HepG2 (cell line): ENCODE measurements around the gene GALNTL6. TPM values are rescaled to one million over a fixed set of nuclear protein-coding genes. Genes with fewer than 3 reads are reported as not detected.
"Not testable (repeated sequence)": the region's sequence is repeated elsewhere in the genome, so short reads cannot be mapped to it uniquely, and the experiment has no call there.

Experiments
- ATAC-seq: fragments of 200-7000 bp; cut with Tn5 transposase; 3 replicates; pipeline ENCODE4 v1.9.1; 2020; ENCODE audit warnings: mild to moderate bottlenecking, moderate library complexity
- BruUV-seq: library from RNA; stranded (reverse); fragments of 400-500 nt; replicated peaks from 2 replicates; lab custom pipeline; 2021; lab: Mats Ljungman, UMichigan
- CTCF ChIA-PET: fragments of 300-600 bp; formaldehyde crosslinking; extraction: SDS; loops from one replicate; lab custom pipeline; 2021; ENCODE audit warnings: low total read pairs, inconsistent platforms, low intra/inter-chr PET ratio; lab: Yijun Ruan, JAX
- POLR2A ChIA-PET: fragments of 350-600 bp; sonication (Branson Sonifier 250); formaldehyde crosslinking; loops from one replicate; lab custom pipeline; 2020; ENCODE audit warnings: antibody characterized with exemption, inconsistent platforms; lab: Yijun Ruan, JAX
- DNase-seq: peaks from one replicate; pipeline ENCODE4 v3.0.0-alpha.2; 2015; ENCODE audit warnings: low spot score
- FAIRE-seq: peaks from 3 replicates; lab custom pipeline; 2011; peaks lifted over from hg19 to GRCh38; lab: Jason Lieb, UNC
- H2AFZ ChIP-seq: one replicate; pipeline ENCODE4 v1.6.1; 2011; ENCODE audit warnings: low read length, inconsistent platforms
- H3K27ac ChIP-seq: fragments of 300-600 bp; 3 replicates; pipeline ENCODE4 v1.8.0; 2011; ENCODE audit warnings: mixed run types, mild to moderate bottlenecking, mixed read lengths, low read length, inconsistent platforms; ENCODE audit not compliant: insufficient read depth; ENCODE audit errors: extremely low read length
- H3K27me3 ChIP-seq, 2 experiments: fragments of 200-600 bp in 1 of 2; 2 replicates in 1 of 2; 3 replicates in 1 of 2; pipeline versions ENCODE4 v1.6.0 to v1.8.0; 2011; ENCODE audit warnings: low read length in 2 of 2, mild to moderate bottlenecking in 2 of 2, moderate library complexity in 2 of 2, inconsistent platforms in 1 of 2; ENCODE audit not compliant: insufficient read depth in 2 of 2, control insufficient read depth in 1 of 2
- H3K36me3 ChIP-seq, 2 experiments: fragments of 200-600 bp in 1 of 2; replicated peaks in 1 of 2; 2 replicates in 1 of 2; 3 replicates in 1 of 2; pipeline versions ENCODE4 v1.5.1 to v1.8.0; 2011; ENCODE audit warnings: low read length in 2 of 2, inconsistent platforms in 1 of 2; ENCODE audit not compliant: insufficient read depth in 2 of 2, control insufficient read depth in 1 of 2
- H3K4me1 ChIP-seq: 2 replicates; pipeline ENCODE4 v1.5.1; 2012; ENCODE audit warnings: low read length, inconsistent platforms; ENCODE audit not compliant: insufficient read depth
- H3K4me2 ChIP-seq: 2 replicates; pipeline ENCODE4 v1.6.0; 2011; ENCODE audit warnings: low read depth, low read length, inconsistent platforms
- H3K4me3 ChIP-seq, 3 experiments: fragments of 200-600 bp in 1 of 3; sonication (generic), shearing (Covaris generic) in 1 of 3; replicated peaks in 1 of 3; 2 replicates each; pipeline ENCODE4 v1.5.1; 2011 to 2016; ENCODE audit warnings: low read length in 3 of 3, inconsistent platforms in 2 of 3, low read depth in 2 of 3, mild to moderate bottlenecking in 2 of 3, control low read depth in 1 of 3, mixed read lengths in 1 of 3; ENCODE audit not compliant: insufficient read depth in 1 of 3
- H3K79me2 ChIP-seq: one replicate; pipeline ENCODE4 v1.6.1; 2011; ENCODE audit warnings: low read length, inconsistent platforms; ENCODE audit not compliant: insufficient read depth
- H3K9ac ChIP-seq: 2 replicates; pipeline ENCODE4 v1.6.0; 2011; ENCODE audit warnings: mild to moderate bottlenecking, low read depth, low read length, inconsistent platforms; ENCODE audit not compliant: insufficient read depth
- H3K9me3 ChIP-seq: 2 replicates; pipeline ENCODE4 v1.5.1; 2012; ENCODE audit warnings: mild to moderate bottlenecking, low read length
- H4K20me1 ChIP-seq: 2 replicates; pipeline ENCODE4 v1.6.0; 2011; ENCODE audit warnings: inconsistent platforms, mild to moderate bottlenecking, low read length, moderate library complexity; ENCODE audit not compliant: insufficient read depth
- FOXJ3 ChIP-seq: sonication (generic); formaldehyde crosslinking; IDR thresholded peaks from 2 replicates; pipeline ENCODE4 v1.4.0; 2020; ENCODE audit warnings: missing genetic modification reagents, mild to moderate bottlenecking, borderline replicate concordance
- IRF1 ChIP-seq: sonication (generic); formaldehyde crosslinking; IDR thresholded peaks from 2 replicates; pipeline ENCODE4 v1.4.0; 2020; ENCODE audit warnings: low read depth, mild to moderate bottlenecking, missing genetic modification reagents
- MYPOP ChIP-seq: sonication (generic); formaldehyde crosslinking; IDR thresholded peaks from 2 replicates; pipeline ENCODE4 v1.8.1; 2023; ENCODE audit warnings: mild to moderate bottlenecking, moderate library complexity, missing genetic modification reagents
- NONO ChIP-seq, 2 experiments: fragments of 450-650 bp in 1 of 2; sonication (generic) in 1 of 2; formaldehyde crosslinking in 1 of 2; IDR thresholded peaks in 1 of 2; conservative IDR thresholded peaks in 1 of 2; 2 replicates each; pipeline versions ENCODE4 v1.6.1 to v1.8.0; 2017 to 2022; ENCODE audit warnings: mild to moderate bottlenecking in 1 of 2, missing genetic modification reagents in 1 of 2, moderate library complexity in 1 of 2
- POGZ ChIP-seq: sonication (generic); formaldehyde crosslinking; IDR thresholded peaks from 2 replicates; pipeline ENCODE4 v1.4.0; 2020; ENCODE audit warnings: mild to moderate bottlenecking, missing genetic modification reagents
- POLR2A ChIP-seq, 2 experiments: IDR thresholded peaks; 2 replicates each; pipeline ENCODE4 v1.6.1; 2011; ENCODE audit warnings: low read depth in 2 of 2, low read length in 2 of 2, mild to moderate bottlenecking in 1 of 2, moderate library complexity in 1 of 2; ENCODE audit not compliant: insufficient read depth in 1 of 2
- PRDM4 ChIP-seq: sonication (generic); formaldehyde crosslinking; IDR thresholded peaks from 2 replicates; pipeline ENCODE4 v1.9.0; 2021; ENCODE audit warnings: missing genetic modification reagents, borderline replicate concordance
- ZNF143 ChIP-seq: sonication (generic); formaldehyde crosslinking; IDR thresholded peaks from 2 replicates; pipeline ENCODE4 v1.4.0; 2020; ENCODE audit warnings: missing genetic modification reagents
- ZNF329 ChIP-seq: sonication (generic); formaldehyde crosslinking; IDR thresholded peaks from 2 replicates; pipeline ENCODE4 v1.9.0; 2021; ENCODE audit warnings: low read depth, mild to moderate bottlenecking, missing genetic modification reagents
- ZNF879 ChIP-seq: sonication (generic); formaldehyde crosslinking; IDR thresholded peaks from 2 replicates; pipeline ENCODE4 v1.8.1; 2023; ENCODE audit warnings: missing genetic modification reagents
- WGBS: methylation state at CpG from one replicate; pipeline ENCODE4 v1.1.6; 2017; ENCODE audit warnings: low lambda C conversion rate; 5-methylcytosine and 5-hydroxymethylcytosine counted together
- in situ Hi-C: cut with HindIII; loops from 2 replicates; pipeline ENCODE4 v1.10.0; 2017; ENCODE audit warnings: low pct_unique_long_range_greater_than_20kb; ENCODE audit not compliant: extremely low pct_ligation_motif_present
- intact Hi-C: fragments of 100-400 bp; cut with micrococcal nuclease; formaldehyde crosslinking; loops from one replicate; pipeline ENCODE4 v1.10.0; 2022; ENCODE audit not compliant: unreplicated experiment
- polyA plus RNA-seq, 8 experiments: library from polyadenylated mRNA; depleted of rRNA in 3 of 8; stranded (reverse) in 7 of 8; unstranded in 1 of 8; fragments of >200 nt; fragmentation: Illumina TruSeq in 4 of 8; extraction: Trizol in 4 of 8; gene quantifications; 2 replicates each; pipeline versions ENCODE4 v1.2.1 to v1.2.3, GENCODE V29; 2011 to 2016; ENCODE audit warnings: low read depth in 4 of 8, missing spikeins in 1 of 8, mixed read lengths in 1 of 8; ENCODE audit not compliant: insufficient read depth in 1 of 8
- total RNA-seq, 5 experiments: library from RNA; depleted of rRNA; stranded (reverse); fragments of >200 nt; fragmentation: Illumina TruSeq; extraction: Trizol; gene quantifications; 2 replicates each; pipeline ENCODE4 v1.2.3, GENCODE V29; 2016; ENCODE audit warnings: low read depth in 1 of 5

The GALNTL6 gene
- total and polyA plus RNA-seq, 2 of the 13 experiments (the other 11 are each of a cell fraction or from before 2014, with no cell fraction given), result not detected

GRCh38 chr4:173042139-173042538, 1228.9 kb downstream of the GALNTL6 start:
- H3K4me2 ChIP-seq, H3K36me3 ChIP-seq, DNase-seq, H3K4me3 ChIP-seq, FAIRE-seq, H4K20me1 ChIP-seq, H3K27ac ChIP-seq, H3K9me3 ChIP-seq, H3K79me2 ChIP-seq, intact Hi-C loops, POLR2A ChIA-PET, H3K9ac ChIP-seq, H3K27me3 ChIP-seq, BruUV-seq, H3K4me1 ChIP-seq, in situ Hi-C loops, CTCF ChIA-PET, H2AFZ ChIP-seq, ATAC-seq: not testable (repeated sequence)
- WGBS, result 18% methylated on average over 1 of the region's 1 CpG

GRCh38 chr4:173044340-173044739, 1231.1 kb downstream of the GALNTL6 start:
- ChIA-PET POLR2A (no interaction called here), CTCF (no interaction called here)
- Histone ChIP-seq H3K9me3 (no peaks in the 10 kb centered on the region), H3K27ac (no peak overlapping the region), H3K9ac (no peak overlapping the region), H3K79me2 (no peaks in the 10 kb centered on the region), H3K36me3 (no peaks in the 10 kb centered on the region), H2AFZ (no peak overlapping the region), H3K4me1 (no peaks in the 10 kb centered on the region), H4K20me1 (no peaks in the 10 kb centered on the region), H3K4me3 (no peak overlapping the region), H3K4me2 (no peak overlapping the region), H3K27me3 (no peaks in the 10 kb centered on the region)
- 2% methylated on average over 1 of the region's 1 CpG for WGBS
- FAIRE-seq (no peak), DNase-seq (no peak), ATAC-seq (no peak)
- in situ Hi-C loops (no loop called here), intact Hi-C loops (no loop called here)
- BruUV-seq, result no TSS peak
- TF ChIP-seq IRF1 (CRISPR knock-in tag) (no peak), POGZ (no peak), ZNF879 (CRISPR knock-in tag) (no peak), POLR2A (IDR thresholded peaks at IDR 0.05; ENCODE audit: insufficient read depth in 1 of 2, low read depth in 2 of 2, low read length in 2 of 2) (no peak), ZNF329 (no peak), MYPOP (CRISPR knock-in tag) (no peak), PRDM4 (CRISPR knock-in tag) (no peak), ZNF143 (CRISPR knock-in tag) (no peak), NONO (IDR thresholded peaks at IDR 0.05) (no peak), NONO (CRISPR knock-in tag; conservative IDR thresholded peaks at IDR 0.05) (no peak), FOXJ3 (no peak)
